GM23338 (cell line): ENCODE data around the gene ARF1. TPM values are rescaled to one million over a fixed set of nuclear protein-coding genes. Genes with fewer than 3 reads are reported as not detected.

ENCODE experiments used
- ATAC-seq: fragments of 200-7000 bp; cut with Tn5 transposase; 3 replicates; pipeline ENCODE4 v1.9.1; 2020
- DNase-seq: peaks from one replicate; pipeline ENCODE4 v3.0.0-alpha.2; 2015; ENCODE audit warnings: low spot score
- H2AFZ ChIP-seq: fragments of 200-600 bp; sonication (generic); 2 replicates; pipeline ENCODE4 v1.8.0; 2016; ENCODE audit warnings: antibody characterized with exemption, mild to moderate bottlenecking, moderate library complexity
- H3F3A ChIP-seq: fragments of 200-600 bp; sonication (generic); replicated peaks from 2 replicates; pipeline ENCODE4 v1.8.0; 2017; ENCODE audit warnings: antibody characterized with exemption, mixed run types, low read depth
- H3K27ac ChIP-seq: fragments of 200-600 bp; sonication (generic); 2 replicates; pipeline ENCODE4 v1.6.1; 2016; ENCODE audit warnings: low read depth
- H3K27me3 ChIP-seq: fragments of 200-600 bp; sonication (generic); 2 replicates; pipeline ENCODE4 v1.8.0; 2016; ENCODE audit warnings: mild to moderate bottlenecking, mixed run types, moderate library complexity; ENCODE audit not compliant: insufficient read depth
- H3K36me3 ChIP-seq: fragments of 200-600 bp; sonication (generic); 2 replicates; pipeline ENCODE4 v1.8.0; 2016; ENCODE audit warnings: mild to moderate bottlenecking; ENCODE audit not compliant: insufficient read depth
- H3K4me1 ChIP-seq: fragments of 200-600 bp; sonication (generic); 2 replicates; pipeline ENCODE4 v1.8.0; 2016; ENCODE audit warnings: mild to moderate bottlenecking, moderate library complexity; ENCODE audit not compliant: insufficient read depth
- H3K4me2 ChIP-seq: fragments of 200-600 bp; sonication (generic); 2 replicates; pipeline ENCODE4 v1.7.1; 2017; ENCODE audit warnings: mixed run types
- H3K4me3 ChIP-seq: fragments of 200-600 bp; sonication (generic); 2 replicates; pipeline ENCODE4 v1.6.1; 2016; ENCODE audit warnings: mixed run types
- H3K79me2 ChIP-seq: fragments of 200-600 bp; sonication (generic); replicated peaks from 2 replicates; pipeline ENCODE4 v1.8.0; 2017; ENCODE audit warnings: mild to moderate bottlenecking; ENCODE audit not compliant: insufficient read depth
- H3K9me2 ChIP-seq: fragments of 200-600 bp; sonication (generic); 2 replicates; pipeline ENCODE4 v1.8.0; 2017; ENCODE audit not compliant: insufficient read depth
- H4K20me1 ChIP-seq: fragments of 200-600 bp; sonication (generic); replicated peaks from 2 replicates; pipeline ENCODE4 v1.8.0; 2017; ENCODE audit warnings: mild to moderate bottlenecking; ENCODE audit not compliant: insufficient read depth
- H3K27ac Mint-ChIP-seq: 2 replicates; pipeline ENCODE4 v1.8.0; 2020; ENCODE audit warnings: inconsistent platforms, mild to moderate bottlenecking, moderate library complexity, mixed read lengths
- H3K27me3 Mint-ChIP-seq: 3 replicates; pipeline ENCODE4 v1.8.0; 2022; ENCODE audit warnings: low read depth, mild to moderate bottlenecking, moderate library complexity, mixed read lengths, inconsistent platforms; ENCODE audit not compliant: insufficient read depth, poor library complexity
- H3K36me3 Mint-ChIP-seq: 3 replicates; pipeline ENCODE4 v1.8.0; 2021; ENCODE audit warnings: low read depth, mild to moderate bottlenecking, inconsistent platforms, moderate library complexity, mixed read lengths
- H3K4me1 Mint-ChIP-seq: 3 replicates; pipeline ENCODE4 v1.8.0; 2020; ENCODE audit warnings: mild to moderate bottlenecking, inconsistent platforms, mixed read lengths
- H3K4me3 Mint-ChIP-seq: 3 replicates; pipeline ENCODE4 v1.8.0; 2021; ENCODE audit warnings: moderate library complexity, mild to moderate bottlenecking, inconsistent platforms, mixed read lengths
- H3K9me3 Mint-ChIP-seq: 3 replicates; pipeline ENCODE4 v1.8.0; 2020; ENCODE audit warnings: moderate library complexity, mild to moderate bottlenecking, inconsistent platforms, mixed read lengths
- CREB1 ChIP-seq: fragments of 250-450 bp; sonication (Bioruptor Pico); IDR thresholded peaks from 2 replicates; pipeline ENCODE4 v1.5.0; 2020; ENCODE audit warnings: low read depth, mild to moderate bottlenecking, moderate library complexity
- EZH2 ChIP-seq: fragments of 200-600 bp; sonication (generic); IDR thresholded peaks from one replicate; pipeline ENCODE4 v1.8.0; 2017; ENCODE audit warnings: antibody characterized with exemption, mild to moderate bottlenecking, low read depth; ENCODE audit not compliant: unreplicated experiment
- EZH2phosphoT487 ChIP-seq: fragments of 200-600 bp; sonication (generic); IDR thresholded peaks from one replicate; pipeline ENCODE4 v1.8.1; 2018; ENCODE audit warnings: antibody characterized with exemption; ENCODE audit not compliant: unreplicated experiment
- POLR2AphosphoS5 ChIP-seq: IDR thresholded peaks from 2 replicates; pipeline ENCODE4 v1.6.1; 2016; ENCODE audit warnings: antibody characterized with exemption, low read depth
- REST ChIP-seq: IDR thresholded peaks from one replicate; pipeline ENCODE4 v1.6.1; 2018; ENCODE audit warnings: antibody characterized with exemption; ENCODE audit not compliant: unreplicated experiment
- STAT1 ChIP-seq: IDR thresholded peaks from one replicate; pipeline ENCODE4 v1.6.1; 2016; ENCODE audit warnings: antibody characterized with exemption; ENCODE audit not compliant: unreplicated experiment
- ZNF114 ChIP-seq: fragments of 250-450 bp; sonication (Bioruptor Pico); IDR thresholded peaks from 2 replicates; pipeline ENCODE4 v1.5.0; 2020; ENCODE audit warnings: mild to moderate bottlenecking, moderate library complexity
- polyA plus RNA-seq: library from polyadenylated mRNA; unstranded; fragments of >200 nt; fragmentation: Nextera tagmentation; extraction: Ambion mirVana; gene quantifications from 2 replicates; pipeline ENCODE4 v1.2.1, GENCODE V29; 2016
- total RNA-seq: library from RNA; depleted of rRNA; stranded (reverse); fragments of >200 nt; shearing (Covaris generic); gene quantifications from 2 replicates; pipeline ENCODE4 v1.2.3, GENCODE V29; 2014
- TF ChIP-seq, protein P1 (sequence below), 2 experiments: fragments of 200-600 bp in 1 of 2; sonication (generic) in 1 of 2; conservative IDR thresholded peaks; 2 replicates each; pipeline versions ENCODE4 v1.5.1 to v1.6.1; 2016 to 2017; ENCODE audit warnings: antibody characterized with exemption in 2 of 2, low read depth in 2 of 2, mild to moderate bottlenecking in 2 of 2, moderate library complexity in 1 of 2
- TF ChIP-seq, protein P2 (sequence below): fragments of 250-450 bp; sonication (Bioruptor Pico); IDR thresholded peaks from 2 replicates; pipeline ENCODE4 v1.5.0; 2020; ENCODE audit warnings: mild to moderate bottlenecking, moderate library complexity

Gene ARF1
- total and polyA plus RNA-seq, 2 experiments from 2014 or later = 210 to 306 TPM

- no peaks in the 10 kb centered on the region for H3K9me2 ChIP-seq
- peak overlapping the region; percentile 94 for H3K4me2 ChIP-seq
- ATAC-seq (no peak), DNase-seq (no peak)
- no peak overlapping the region for H2AFZ ChIP-seq
- H4K20me1 ChIP-seq = no peaks in the 10 kb centered on the region; the same call in 1 of the 2 replicates
- H3F3A ChIP-seq = 0 out of 2 replicates have a peak, but pooled peaks cover 2% of the 10 kb centered on the region
- peaks cover 10% of the 10 kb centered on the region; the same call in 1 of the 2 replicates for H3K27me3 ChIP-seq
- Mint-ChIP-seq H3K27me3 (peaks cover 22% of the 10 kb centered on the region), H3K36me3 (peaks cover 8% of the 10 kb centered on the region; the same call in 2 of the 3 replicates), H3K4me3 (peak overlapping the region; percentile 93), H3K9me3 (no peaks in the 10 kb centered on the region; the same call in 2 of the 3 replicates), H3K27ac (peak overlapping the region; percentile 93; the same call in 1 of the 2 replicates), H3K4me1 (peaks cover 16% of the 10 kb centered on the region)
- peaks cover 8% of the 10 kb centered on the region for H3K79me2 ChIP-seq
- no peaks in the 10 kb centered on the region for H3K36me3 ChIP-seq
- peaks cover 7% of the 10 kb centered on the region; the same call in 1 of the 2 replicates for H3K4me1 ChIP-seq
- H3K27ac ChIP-seq = no peak overlapping the region
- no peak for TF ChIP-seq ZNF114 (CRISPR knock-in tag)
- TF ChIP-seq STAT1 = no peak
- TF ChIP-seq EZH2 = no peak
- no peak for TF ChIP-seq EZH2phosphoT487
- no peak for TF ChIP-seq POLR2AphosphoS5
- no peak for TF ChIP-seq CREB1 (CRISPR knock-in tag)
- H3K4me3 ChIP-seq = peak overlapping the region; percentile 97
These were observed 25.7 kb downstream of the ARF1 start for GRCh38 chr1:228108055-228108690.

- Mint-ChIP-seq H3K27ac (peak overlapping the region; percentile 93), H3K9me3 (no peaks in the 10 kb centered on the region; the same call in 2 of the 3 replicates), H3K27me3 (peaks cover 19% of the 10 kb centered on the region), H3K4me3 (peak overlapping the region; percentile 93), H3K4me1 (peaks cover 16% of the 10 kb centered on the region), H3K36me3 (peaks cover 8% of the 10 kb centered on the region; the same call in 2 of the 3 replicates)
- no peak for DNase-seq
- H3K36me3 ChIP-seq = no peaks in the 10 kb centered on the region
- H3K79me2 ChIP-seq = peaks cover 8% of the 10 kb centered on the region
- H3K27ac ChIP-seq = no peak overlapping the region
- peaks cover 7% of the 10 kb centered on the region; the same call in 1 of the 2 replicates for H3K4me1 ChIP-seq
- H2AFZ ChIP-seq = peak overlapping the region; percentile 90; the same call in 1 of the 2 replicates
- no peaks in the 10 kb centered on the region for H3K9me2 ChIP-seq
- H3F3A ChIP-seq = 0 out of 2 replicates have a peak, but pooled peaks cover 2% of the 10 kb centered on the region
- no peaks in the 10 kb centered on the region; the same call in 1 of the 2 replicates for H4K20me1 ChIP-seq
- peaks cover 10% of the 10 kb centered on the region; the same call in 1 of the 2 replicates for H3K27me3 ChIP-seq
- no peak for ATAC-seq
- H3K4me3 ChIP-seq = peak overlapping the region; percentile 97
- peak overlapping the region; percentile 94 for H3K4me2 ChIP-seq
- TF ChIP-seq STAT1 (no peak), CREB1 (CRISPR knock-in tag) (no peak), REST (no peak), ZNF114 (CRISPR knock-in tag) (no peak)
- TF ChIP-seq, protein P1, sequence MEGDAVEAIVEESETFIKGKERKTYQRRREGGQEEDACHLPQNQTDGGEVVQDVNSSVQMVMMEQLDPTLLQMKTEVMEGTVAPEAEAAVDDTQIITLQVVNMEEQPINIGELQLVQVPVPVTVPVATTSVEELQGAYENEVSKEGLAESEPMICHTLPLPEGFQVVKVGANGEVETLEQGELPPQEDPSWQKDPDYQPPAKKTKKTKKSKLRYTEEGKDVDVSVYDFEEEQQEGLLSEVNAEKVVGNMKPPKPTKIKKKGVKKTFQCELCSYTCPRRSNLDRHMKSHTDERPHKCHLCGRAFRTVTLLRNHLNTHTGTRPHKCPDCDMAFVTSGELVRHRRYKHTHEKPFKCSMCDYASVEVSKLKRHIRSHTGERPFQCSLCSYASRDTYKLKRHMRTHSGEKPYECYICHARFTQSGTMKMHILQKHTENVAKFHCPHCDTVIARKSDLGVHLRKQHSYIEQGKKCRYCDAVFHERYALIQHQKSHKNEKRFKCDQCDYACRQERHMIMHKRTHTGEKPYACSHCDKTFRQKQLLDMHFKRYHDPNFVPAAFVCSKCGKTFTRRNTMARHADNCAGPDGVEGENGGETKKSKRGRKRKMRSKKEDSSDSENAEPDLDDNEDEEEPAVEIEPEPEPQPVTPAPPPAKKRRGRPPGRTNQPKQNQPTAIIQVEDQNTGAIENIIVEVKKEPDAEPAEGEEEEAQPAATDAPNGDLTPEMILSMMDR (conservative IDR thresholded peaks at IDR 0.05; ENCODE audit: low read depth in 2 of 2) = no peak
- TF ChIP-seq, protein P2, sequence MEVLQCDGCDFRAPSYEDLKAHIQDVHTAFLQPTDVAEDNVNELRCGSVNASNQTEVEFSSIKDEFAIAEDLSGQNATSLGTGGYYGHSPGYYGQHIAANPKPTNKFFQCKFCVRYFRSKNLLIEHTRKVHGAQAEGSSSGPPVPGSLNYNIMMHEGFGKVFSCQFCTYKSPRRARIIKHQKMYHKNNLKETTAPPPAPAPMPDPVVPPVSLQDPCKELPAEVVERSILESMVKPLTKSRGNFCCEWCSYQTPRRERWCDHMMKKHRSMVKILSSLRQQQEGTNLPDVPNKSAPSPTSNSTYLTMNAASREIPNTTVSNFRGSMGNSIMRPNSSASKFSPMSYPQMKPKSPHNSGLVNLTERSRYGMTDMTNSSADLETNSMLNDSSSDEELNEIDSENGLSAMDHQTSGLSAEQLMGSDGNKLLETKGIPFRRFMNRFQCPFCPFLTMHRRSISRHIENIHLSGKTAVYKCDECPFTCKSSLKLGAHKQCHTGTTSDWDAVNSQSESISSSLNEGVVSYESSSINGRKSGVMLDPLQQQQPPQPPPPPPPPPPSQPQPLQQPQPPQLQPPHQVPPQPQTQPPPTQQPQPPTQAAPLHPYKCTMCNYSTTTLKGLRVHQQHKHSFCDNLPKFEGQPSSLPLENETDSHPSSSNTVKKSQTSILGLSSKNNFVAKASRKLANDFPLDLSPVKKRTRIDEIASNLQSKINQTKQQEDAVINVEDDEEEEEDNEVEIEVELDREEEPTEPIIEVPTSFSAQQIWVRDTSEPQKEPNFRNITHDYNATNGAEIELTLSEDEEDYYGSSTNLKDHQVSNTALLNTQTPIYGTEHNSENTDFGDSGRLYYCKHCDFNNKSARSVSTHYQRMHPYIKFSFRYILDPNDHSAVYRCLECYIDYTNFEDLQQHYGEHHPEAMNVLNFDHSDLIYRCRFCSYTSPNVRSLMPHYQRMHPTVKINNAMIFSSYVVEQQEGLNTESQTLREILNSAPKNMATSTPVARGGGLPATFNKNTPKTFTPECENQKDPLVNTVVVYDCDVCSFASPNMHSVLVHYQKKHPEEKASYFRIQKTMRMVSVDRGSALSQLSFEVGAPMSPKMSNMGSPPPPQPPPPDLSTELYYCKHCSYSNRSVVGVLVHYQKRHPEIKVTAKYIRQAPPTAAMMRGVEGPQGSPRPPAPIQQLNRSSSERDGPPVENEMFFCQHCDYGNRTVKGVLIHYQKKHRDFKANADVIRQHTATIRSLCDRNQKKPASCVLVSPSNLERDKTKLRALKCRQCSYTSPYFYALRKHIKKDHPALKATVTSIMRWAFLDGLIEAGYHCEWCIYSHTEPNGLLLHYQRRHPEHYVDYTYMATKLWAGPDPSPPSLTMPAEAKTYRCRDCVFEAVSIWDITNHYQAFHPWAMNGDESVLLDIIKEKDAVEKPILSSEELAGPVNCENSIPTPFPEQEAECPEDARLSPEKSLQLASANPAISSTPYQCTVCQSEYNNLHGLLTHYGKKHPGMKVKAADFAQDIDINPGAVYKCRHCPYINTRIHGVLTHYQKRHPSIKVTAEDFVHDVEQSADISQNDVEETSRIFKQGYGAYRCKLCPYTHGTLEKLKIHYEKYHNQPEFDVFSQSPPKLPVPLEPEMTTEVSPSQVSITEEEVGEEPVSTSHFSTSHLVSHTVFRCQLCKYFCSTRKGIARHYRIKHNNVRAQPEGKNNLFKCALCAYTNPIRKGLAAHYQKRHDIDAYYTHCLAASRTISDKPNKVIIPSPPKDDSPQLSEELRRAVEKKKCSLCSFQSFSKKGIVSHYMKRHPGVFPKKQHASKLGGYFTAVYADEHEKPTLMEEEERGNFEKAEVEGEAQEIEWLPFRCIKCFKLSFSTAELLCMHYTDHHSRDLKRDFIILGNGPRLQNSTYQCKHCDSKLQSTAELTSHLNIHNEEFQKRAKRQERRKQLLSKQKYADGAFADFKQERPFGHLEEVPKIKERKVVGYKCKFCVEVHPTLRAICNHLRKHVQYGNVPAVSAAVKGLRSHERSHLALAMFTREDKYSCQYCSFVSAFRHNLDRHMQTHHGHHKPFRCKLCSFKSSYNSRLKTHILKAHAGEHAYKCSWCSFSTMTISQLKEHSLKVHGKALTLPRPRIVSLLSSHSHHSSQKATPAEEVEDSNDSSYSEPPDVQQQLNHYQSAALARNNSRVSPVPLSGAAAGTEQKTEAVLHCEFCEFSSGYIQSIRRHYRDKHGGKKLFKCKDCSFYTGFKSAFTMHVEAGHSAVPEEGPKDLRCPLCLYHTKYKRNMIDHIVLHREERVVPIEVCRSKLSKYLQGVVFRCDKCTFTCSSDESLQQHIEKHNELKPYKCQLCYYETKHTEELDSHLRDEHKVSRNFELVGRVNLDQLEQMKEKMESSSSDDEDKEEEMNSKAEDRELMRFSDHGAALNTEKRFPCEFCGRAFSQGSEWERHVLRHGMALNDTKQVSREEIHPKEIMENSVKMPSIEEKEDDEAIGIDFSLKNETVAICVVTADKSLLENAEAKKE (CRISPR knock-in tag) = no peak
These were observed 26.2 kb downstream of the ARF1 start for GRCh38 chr1:228108742-228109072.
